ENCODE measurements around the gene SLC5A9. TPM values are rescaled to one million over a fixed set of nuclear protein-coding genes. Genes with fewer than 3 reads are reported as not detected.
A peak's percentile ranks its signal among the peaks of the same experiment; 100 is the strongest.

Gene SLC5A9
- total and polyA plus RNA-seq, 2 experiments from 2014 or later = 0.10 TPM

- no peak overlapping the region for H3K4me2 ChIP-seq
- no peaks in the 10 kb centered on the region for H3F3A ChIP-seq (replicated peaks; ENCODE audit: low read depth)
- Mint-ChIP-seq H3K4me3 (no peak overlapping the region), H3K36me3 (ENCODE audit: low read depth) (no peaks in the 10 kb centered on the region), H3K4me1 (peaks cover 2% of the 10 kb centered on the region; the same call in 1 of the 3 replicates), H3K27ac (no peak overlapping the region), H3K27me3 (ENCODE audit: insufficient read depth, low read depth, poor library complexity) (no peaks in the 10 kb centered on the region), H3K9me3 (no peaks in the 10 kb centered on the region)
- H3K27me3 ChIP-seq (ENCODE audit: insufficient read depth) = no peaks in the 10 kb centered on the region
- H4K20me1 ChIP-seq (replicated peaks; ENCODE audit: insufficient read depth) = no peaks in the 10 kb centered on the region
- H3K27ac ChIP-seq (ENCODE audit: low read depth) = no peak overlapping the region
- TF ChIP-seq ETS1 (IDR thresholded peaks at IDR 0.05) (no peak), CREB1 (CRISPR knock-in tag; IDR thresholded peaks at IDR 0.05; ENCODE audit: low read depth) (no peak), POLR2AphosphoS5 (IDR thresholded peaks at IDR 0.05; ENCODE audit: low read depth) (no peak), ZNF114 (CRISPR knock-in tag; IDR thresholded peaks at IDR 0.05) (no peak), CTCF (conservative IDR thresholded peaks at IDR 0.05; ENCODE audit: low read depth in 2 of 2) (no peak), JUNB (IDR thresholded peaks at IDR 0.05; ENCODE audit: unreplicated experiment) (no peak), STAT1 (IDR thresholded peaks at IDR 0.05; ENCODE audit: unreplicated experiment) (no peak), ZNF462 (CRISPR knock-in tag; IDR thresholded peaks at IDR 0.05) (no peak), REST (IDR thresholded peaks at IDR 0.05; ENCODE audit: unreplicated experiment) (no peak), EZH2 (IDR thresholded peaks at IDR 0.05; ENCODE audit: low read depth, unreplicated experiment) (no peak), NANOG (IDR thresholded peaks at IDR 0.05; ENCODE audit: borderline replicate concordance) (no peak), ZNF331 (CRISPR knock-in tag; IDR thresholded peaks at IDR 0.05; ENCODE audit: low read depth) (no peak), EZH2phosphoT487 (IDR thresholded peaks at IDR 0.05; ENCODE audit: unreplicated experiment) (no peak)
- ATAC-seq (no peak), DNase-seq (ENCODE audit: low spot score) (no peak)
- H3K36me3 ChIP-seq (ENCODE audit: insufficient read depth) = no peaks in the 10 kb centered on the region
- H2AFZ ChIP-seq = peak overlapping the region; percentile 49; the same call in 1 of the 2 replicates
- H3K9me2 ChIP-seq (ENCODE audit: insufficient read depth) = no peaks in the 10 kb centered on the region
- no peak overlapping the region for H3K4me3 ChIP-seq
- H3K4me1 ChIP-seq (ENCODE audit: insufficient read depth) = no peaks in the 10 kb centered on the region
- H3K79me2 ChIP-seq (replicated peaks; ENCODE audit: insufficient read depth) = no peaks in the 10 kb centered on the region
Measured at GRCh38 chr1:48200166-48200900, 22.2 kb upstream of the SLC5A9 start.

Data from GM23338 (cell line).